GM21423 (cell line): ENCODE results near the gene RAD52.

Source experiments
- ATAC-seq: cut with Tn5 transposase; IDR thresholded peaks from one replicate; pipeline ENCODE4 v1.9.1; 2021; ENCODE audit warnings: mild to moderate bottlenecking, moderate library complexity; ENCODE audit not compliant: unreplicated experiment

The RAD52 gene

DNA sequence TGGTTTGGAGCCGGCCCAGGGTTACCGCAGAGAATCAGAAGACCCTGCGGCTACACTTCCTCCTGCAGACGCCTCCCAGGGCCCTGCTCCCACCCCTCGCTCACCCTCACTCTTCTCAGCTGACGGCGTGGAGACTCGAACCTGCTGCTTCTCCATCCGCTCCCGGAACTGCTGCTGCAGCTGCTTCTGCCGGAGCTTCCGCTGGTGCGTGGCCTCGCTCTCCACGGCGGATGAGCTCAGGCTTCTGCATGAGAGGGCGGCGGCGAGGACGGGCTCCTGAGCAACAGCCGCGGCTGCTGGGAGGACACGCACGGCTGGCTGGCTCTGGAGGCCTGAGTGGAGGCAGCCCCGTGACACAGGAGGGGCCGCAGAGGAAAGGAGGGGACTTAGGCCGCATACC, 33.3 kb downstream of the RAD52 start:
- ATAC-seq = no peak

DNA sequence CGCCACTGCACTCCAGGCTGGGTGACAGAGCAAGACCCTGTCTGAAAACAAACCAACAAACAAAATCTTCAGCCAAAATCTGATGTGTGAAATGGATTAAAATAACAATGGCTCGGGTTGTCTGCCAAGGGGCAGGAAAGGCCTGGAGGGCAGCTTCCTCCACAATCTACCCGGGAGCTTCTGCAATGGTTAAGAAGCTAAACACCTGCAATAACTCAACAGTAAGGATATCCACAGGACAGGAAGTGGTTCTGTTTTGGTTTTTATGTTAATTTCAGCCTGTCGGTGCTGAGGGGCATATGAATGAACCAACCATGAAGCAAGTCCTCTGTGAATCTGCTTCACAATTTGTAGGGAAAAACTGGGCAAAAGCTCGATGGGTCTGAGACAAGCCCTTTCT, 34.4 kb downstream of the RAD52 start:
- no peak for ATAC-seq

DNA sequence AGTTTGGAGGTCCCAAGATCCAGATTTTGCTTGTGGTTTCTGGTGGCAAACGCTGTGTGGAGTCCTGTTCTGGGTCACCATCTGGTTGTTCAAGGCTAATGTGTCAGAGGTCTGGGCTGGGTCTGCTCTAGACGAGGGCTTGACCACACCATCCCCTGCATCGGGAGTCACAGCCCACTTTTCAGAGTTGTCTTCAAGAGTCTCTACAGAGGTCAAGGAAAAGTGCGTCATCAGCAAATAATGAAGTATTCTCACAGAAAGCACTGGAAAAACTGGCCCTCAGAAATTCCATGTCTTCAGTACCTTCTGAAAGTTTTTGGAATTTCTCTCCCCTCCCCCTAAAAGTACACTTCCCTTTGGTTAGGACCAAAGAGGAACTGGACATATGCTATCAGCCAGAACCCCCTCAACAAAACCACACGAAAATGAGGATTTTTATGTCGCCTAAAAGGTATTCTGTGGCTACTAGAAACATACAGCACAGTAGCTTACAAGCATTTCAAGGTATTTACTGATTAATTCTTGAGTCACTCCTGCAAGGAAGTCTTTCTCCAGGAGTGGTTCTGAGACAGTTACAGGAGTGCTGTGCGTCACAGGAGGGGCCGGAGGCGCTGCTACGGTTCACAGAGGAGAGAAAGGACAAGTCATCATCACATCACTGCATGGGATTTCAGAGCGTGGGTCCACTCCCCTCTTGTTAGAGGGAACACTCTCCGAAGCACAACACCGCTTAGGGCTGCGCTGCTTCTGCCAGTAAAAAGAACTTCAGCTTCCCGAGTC, 35.4 kb downstream of the RAD52 start:
- ATAC-seq = no peak

DNA sequence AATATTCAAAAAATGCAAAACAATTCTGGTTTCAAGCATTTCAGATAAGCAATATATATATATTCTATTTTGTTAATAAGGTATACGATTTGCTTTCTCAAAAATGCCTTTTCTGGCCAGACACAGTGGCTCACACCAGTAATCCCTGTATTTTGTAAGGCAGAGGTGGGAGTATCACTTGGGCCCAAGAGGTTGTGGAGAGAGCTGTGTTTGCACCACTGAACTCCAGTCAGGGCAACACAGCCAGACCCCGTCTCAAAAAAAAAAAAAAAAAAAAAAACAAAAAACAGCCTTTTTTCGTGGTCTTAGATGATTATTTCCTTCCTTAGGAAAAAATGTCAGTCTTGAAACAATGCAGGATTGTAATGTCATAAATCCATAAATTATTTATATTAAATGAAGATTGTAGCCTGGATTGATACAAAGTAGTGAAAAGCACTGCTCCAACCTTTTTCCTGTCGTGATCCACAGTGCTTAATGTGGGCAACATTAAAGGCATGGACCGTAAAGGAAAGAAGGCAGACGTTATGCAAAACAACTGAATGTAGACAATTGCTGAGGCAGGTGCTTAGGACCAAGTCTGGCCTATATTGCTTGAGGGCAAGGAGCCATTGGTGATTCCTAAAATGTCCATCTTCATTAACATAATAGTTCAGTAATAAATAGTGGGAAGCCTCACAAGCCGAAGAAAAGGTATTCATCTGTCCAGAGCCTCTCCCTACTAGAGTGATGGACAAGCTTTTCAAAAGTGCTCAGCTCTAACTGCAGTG, 36.8 kb downstream of the RAD52 start:
- no peak for ATAC-seq

DNA sequence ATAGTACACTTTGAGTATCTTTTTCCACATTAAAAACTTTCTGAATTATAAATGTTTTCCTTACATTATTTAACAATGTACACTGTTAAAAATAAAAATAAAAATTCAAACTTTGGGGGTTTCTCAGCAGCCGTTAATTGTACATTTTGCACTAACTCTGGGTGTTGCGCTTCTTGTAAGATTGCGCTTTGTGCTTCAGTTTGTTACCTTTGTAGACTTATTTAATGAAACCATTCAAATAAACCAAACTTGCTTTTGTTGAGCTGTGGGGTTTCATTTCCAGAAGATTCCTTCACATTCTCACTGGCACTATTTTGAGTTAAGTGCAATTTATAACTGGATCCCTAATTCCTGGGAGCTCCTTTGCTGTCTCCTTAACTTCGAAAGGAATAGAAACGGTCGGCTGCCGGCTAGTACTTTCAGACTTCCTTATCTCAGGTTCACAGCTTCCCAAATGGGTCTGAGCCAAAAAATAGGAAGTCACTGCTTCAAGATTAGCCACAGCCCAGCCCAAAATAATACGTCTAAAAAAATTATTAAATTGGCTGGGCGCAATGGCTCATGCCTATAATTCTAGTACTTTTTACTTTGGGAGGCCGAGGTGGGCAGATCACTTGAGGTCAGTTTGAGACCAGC, 38.2 kb downstream of the RAD52 start:
- no peak for ATAC-seq

DNA sequence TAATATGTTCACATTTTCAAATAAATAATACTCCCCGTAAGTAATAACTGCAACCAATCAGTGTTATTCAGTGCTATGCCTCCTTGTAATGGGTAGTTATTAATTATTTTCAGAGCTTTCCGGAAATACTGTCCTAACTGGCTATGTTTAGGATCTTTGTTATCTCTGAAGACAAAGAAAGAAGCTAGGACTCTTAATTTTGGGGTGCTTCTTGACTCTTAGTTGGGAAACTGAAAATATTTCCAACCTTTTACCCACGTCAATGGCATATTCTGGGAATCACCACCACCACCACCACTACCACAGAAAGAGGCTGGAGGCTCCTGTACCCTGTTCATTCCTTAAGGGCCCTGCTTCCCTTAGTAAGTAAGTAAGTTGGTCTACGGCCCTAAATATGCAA, 39.1 kb downstream of the RAD52 start:
- no peak for ATAC-seq

DNA sequence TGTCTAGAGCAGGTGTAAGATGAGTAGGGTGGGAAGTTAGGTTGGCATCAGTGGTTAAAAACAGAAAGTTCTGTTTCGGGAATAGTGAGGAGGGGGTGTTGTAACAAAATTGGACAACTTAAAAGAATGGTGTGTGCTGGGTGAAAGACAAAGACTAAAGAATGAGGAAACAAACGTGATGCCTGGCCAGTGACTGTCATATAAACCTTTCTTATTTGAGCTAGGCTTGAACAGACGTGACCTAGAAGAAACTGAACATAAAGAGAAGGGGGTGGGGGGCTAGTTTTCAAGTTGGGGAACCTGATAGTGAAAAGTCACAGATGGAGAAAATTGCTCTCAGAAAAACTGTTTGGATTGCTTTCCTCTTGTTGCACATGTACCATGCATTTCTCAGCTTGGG, 39.6 kb downstream of the RAD52 start:
- ATAC-seq = no peak

DNA sequence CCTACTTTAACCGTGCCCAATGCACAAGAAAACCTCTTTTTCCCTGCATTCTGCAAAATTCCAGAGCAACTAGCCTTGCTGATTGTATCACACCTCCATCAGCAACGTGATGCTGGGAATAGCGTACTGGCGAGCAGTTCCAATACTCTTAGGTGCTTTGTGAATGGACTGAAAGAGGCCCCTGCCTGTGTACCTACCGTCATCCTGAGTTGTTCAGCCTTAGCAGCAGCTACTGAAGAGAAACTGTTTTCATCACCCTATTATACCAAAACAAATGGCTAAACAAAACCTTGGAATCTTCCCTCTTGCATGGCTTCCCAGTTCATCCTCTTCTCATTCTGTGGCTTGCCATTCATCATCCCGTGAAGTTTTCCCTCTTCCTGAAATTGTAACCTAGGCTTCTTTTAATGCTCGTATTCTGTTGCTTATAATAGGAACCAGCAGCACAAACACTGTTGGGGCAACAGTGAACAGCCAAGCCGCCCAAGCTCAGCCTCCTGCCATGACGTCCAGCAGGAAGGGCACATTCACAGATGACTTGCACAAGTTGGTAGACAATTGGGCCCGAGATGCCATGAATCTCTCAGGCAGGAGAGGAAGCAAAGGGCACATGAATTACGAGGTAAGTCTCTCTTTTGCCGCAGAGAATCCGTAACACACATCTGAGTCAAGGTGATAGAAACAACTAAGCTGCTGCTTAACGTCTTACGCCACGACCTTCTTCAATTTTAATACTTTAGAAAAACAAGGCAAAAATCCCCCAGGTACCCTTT, 41.9 kb downstream of the RAD52 start:
- no peak for ATAC-seq

DNA sequence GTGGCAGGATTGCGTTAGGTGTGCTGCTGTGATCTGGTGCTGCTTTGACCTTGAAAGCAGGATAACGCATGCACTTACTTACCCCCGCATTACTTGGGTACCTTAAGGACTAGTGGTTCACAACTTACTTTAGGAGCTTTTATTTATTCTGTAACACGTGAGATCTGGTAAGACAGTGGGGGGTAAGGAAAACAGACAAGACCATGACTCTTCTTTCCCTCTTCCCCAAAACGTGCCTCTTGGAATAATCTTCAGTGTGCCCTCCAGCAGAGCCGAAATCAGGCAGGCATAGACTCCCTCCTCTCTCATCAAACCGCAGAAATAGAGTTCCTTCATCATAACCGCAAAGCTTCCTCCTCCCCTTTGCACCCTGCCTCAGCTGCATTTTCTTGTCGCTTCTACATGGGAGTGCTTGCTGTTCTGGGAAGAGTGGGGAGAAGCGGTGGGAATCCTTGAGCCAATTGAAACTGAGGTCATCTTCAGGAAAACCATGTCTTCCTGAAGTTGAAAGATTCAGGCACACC, 43.4 kb downstream of the RAD52 start:
- no peak for ATAC-seq

DNA sequence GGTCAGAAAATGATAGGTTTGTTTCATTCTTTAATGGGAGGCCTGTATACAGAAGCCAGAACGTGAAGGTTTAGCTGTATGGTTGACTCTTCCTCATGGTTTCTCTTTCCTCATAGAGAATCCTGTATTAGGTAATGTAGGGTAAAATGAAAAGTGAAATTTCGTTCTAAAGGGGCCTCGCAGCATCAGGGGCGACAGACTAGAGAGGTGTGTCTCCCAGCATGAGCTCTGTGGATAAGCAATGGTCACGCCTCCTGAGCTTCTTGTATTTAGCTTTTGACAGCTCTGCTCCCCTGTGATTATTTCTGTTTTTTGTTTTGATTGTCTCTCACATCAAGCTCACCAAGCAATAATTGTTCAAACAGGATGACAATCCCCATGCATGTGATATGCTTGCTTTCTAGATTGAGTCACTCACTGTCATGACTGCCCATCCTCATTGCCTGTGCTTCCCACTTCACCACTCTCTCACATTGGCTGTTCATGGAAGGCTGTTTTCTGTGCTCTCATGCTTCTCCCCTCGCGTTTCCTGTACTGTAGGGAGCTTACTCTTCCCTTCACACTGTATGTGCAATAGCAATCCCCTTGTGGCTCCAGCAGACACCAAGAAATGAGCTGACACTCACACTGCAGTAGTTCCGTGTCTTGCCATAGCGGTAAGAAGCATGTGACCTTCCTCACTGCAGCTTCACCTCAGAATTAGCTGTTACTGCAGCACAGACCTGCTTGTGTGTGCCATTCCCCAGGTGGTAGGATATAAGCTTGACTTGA, 44.0 kb downstream of the RAD52 start:
- no peak for ATAC-seq

DNA sequence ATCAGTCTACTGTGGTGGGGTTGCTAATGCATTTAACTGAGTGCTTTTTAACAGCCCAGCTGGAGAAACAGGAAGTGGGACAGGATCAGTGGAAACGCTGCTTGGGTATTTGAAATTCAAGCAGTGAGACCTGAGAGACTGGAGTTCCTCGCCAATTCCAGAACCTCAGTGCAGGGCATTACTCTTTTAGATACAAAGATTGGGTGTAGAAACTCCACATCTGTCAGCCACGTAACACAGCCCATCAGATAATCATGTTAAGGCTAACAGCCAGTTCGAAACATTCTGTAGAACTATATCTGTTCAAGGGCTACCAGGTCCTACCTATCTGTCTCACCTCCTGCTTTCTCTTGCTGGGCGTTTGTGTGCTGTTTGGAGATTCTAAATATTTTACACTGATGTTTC, 45.5 kb downstream of the RAD52 start:
- no peak for ATAC-seq

DNA sequence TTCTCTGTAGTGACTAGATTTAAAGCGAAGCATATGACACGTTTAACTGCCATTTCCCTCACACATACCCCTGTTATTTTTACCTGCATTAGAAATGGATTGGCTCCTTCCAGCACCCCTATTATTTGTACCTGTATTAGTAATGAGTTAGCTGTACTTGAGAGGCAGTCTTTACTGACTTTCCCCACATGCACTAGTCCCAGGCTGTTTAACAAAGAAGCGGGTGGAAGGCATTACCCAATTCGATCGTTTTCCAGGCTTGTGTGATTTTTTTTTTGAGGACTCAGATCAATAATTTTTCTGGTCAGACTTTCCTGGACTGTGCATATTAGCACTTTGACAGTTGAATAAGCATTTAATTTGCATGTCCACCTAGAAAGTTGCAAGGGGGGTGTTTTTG, 46.4 kb downstream of the RAD52 start:
- no peak for ATAC-seq

DNA sequence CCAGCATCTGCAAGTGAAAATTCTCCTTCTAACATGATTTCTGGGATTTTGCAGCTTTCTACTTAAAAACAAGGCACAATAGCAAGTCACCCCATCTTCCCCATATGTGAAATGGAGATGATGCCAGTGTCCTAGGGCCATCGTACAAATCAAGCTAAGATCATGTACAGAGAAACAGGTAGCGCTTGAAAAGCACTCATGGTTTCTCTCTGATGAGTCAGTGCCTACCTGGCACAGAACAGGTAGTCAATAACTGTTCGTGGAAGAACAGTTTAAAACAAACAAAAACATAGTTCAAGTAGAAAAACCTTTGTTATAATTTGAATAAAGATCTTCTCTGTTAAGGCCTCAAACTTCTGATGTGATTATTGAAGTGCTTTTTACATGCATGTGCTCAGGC, 46.9 kb downstream of the RAD52 start:
- no peak for ATAC-seq

DNA sequence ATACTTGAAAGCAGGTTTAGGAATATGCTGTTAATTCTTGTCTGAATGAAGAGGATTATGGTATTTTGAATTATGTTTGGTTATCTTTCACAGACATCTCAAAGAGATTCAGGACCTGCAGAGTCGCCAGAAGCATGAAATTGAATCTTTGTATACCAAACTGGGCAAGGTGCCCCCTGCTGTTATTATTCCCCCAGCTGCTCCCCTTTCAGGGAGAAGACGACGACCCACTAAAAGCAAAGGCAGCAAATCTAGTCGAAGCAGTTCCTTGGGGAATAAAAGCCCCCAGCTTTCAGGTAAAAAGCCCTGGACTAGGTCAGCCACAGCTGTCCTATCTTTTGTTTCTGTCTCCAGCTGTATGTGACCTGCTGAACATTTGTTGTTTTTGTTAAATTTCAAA, 52.1 kb downstream of the RAD52 start:
- no peak for ATAC-seq

DNA sequence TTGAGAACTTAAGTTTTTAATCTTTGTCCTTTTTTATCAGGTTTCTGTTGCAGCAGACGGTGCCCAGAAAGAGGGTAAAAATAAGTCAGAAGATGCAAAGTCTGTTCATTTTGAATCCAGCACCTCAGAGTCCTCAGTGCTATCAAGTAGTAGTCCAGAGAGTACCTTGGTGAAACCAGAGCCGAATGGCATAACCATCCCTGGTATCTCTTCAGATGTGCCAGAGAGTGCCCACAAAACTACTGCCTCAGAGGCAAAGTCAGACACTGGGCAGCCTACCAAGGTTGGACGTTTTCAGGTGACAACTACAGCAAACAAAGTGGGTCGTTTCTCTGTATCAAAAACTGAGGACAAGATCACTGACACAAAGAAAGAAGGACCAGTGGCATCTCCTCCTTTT, 53.5 kb downstream of the RAD52 start:
- ATAC-seq = no peak

DNA sequence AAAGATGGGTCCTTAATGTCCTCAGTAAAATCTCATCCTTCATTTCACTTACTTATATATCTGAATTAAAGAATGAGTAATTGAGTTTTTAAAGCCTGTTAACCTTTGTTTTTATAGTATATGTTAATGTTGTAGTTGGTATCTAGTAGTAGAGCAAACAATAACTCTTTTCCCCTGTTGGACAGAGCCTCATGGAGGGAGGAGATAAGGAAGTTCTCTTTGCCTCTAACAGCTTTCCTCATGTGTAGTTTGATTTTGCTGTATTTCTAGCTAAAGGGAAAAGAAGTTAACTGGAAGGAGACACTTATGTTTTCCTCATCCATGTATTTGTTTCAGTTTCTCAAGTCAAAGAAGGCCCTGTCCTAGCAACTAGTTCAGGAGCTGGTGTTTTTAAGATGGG, 55.3 kb downstream of the RAD52 start:
- ATAC-seq = no peak

DNA sequence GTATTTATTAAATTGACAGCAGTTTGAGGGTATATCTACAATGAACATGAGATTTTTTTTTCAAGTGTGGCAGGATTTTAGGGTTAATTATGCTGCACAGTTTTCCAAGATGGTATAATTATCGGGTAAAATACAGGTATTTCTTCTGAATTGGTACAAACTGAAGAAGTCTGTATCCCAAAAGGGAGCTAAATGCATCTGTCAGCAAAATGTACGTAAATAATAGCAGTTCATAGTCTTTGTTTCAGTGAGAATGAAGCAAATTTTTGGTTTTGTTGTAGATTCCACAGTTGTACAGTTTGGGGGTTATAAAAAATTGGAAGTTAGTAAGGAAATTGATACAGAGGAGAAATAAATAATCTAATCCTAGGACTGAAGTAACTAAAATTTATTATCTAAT, 63.3 kb downstream of the RAD52 start:
- ATAC-seq = no peak

DNA sequence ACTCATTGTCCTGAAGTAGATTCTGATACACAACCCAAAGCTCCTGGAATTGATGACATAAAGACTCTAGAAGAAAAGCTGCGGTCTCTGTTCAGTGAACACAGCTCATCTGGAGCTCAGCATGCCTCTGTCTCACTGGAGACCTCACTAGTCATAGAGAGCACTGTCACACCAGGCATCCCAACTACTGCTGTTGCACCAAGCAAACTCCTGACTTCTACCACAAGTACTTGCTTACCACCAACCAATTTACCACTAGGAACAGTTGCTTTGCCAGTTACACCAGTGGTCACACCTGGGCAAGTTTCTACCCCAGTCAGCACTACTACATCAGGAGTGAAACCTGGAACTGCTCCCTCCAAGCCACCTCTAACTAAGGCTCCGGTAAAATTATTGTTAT, 63.8 kb downstream of the RAD52 start:
- ATAC-seq = no peak

DNA sequence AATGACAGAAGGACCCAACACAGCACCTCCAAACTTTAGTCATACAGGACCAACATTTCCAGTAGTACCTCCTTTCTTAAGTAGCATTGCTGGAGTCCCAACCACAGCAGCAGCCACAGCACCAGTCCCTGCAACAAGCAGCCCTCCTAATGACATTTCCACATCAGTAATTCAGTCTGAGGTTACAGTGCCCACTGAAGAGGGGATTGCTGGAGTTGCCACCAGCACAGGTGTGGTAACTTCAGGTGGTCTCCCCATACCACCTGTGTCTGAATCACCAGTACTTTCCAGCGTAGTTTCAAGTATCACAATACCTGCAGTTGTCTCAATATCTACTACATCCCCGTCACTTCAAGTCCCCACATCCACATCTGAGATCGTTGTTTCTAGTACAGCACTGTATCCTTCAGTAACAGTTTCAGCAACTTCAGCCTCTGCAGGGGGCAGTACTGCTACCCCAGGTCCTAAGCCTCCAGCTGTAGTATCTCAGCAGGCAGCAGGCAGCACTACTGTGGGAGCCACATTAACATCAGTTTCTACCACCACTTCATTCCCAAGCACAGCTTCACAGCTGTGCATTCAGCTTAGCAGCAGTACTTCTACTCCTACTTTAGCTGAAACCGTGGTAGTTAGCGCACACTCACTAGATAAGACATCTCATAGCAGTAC, 64.6 kb downstream of the RAD52 start:
- ATAC-seq = no peak

DNA sequence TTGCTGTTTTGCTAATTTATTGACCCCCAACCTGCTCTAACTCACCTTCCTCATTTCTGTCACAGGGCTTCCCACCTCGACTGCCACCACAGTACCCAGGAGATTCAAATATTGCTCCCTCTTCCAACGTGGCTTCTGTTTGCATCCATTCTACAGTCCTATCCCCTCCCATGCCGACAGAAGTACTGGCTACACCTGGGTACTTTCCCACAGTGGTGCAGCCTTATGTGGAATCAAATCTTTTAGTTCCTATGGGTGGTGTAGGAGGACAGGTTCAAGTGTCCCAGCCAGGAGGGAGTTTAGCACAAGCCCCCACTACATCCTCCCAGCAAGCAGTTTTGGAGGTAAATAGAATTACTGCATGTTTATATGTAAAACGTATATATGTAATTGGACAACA, 68.8 kb downstream of the RAD52 start:
- ATAC-seq = no peak
